HG03066 (cell line): ENCODE measurements around the gene PNPLA8.
A peak's percentile ranks its signal among the peaks of the same experiment; 100 is the strongest.
"Not testable (repeated sequence)": the region's sequence is repeated elsewhere in the genome, so short reads cannot be mapped to it uniquely, and the experiment has no call there.

Source experiments
- ATAC-seq: cut with Tn5 transposase; IDR thresholded peaks from one replicate; pipeline ENCODE4 v1.9.1; 2021; ENCODE audit warnings: low read depth; ENCODE audit not compliant: unreplicated experiment

The PNPLA8 gene

GRCh38 chr7:108525985-108526767 lies at the start of gene PNPLA8:
Gene PNPLA8 (minus strand): TSS chr7:108526135. CDS start chr7:108515491, 10,644 bp downstream.
- peak; percentile 91 for ATAC-seq

- no peak for ATAC-seq
Observed at GRCh38 chr7:108575156-108575555, 49.2 kb upstream of the PNPLA8 start.

DNA sequence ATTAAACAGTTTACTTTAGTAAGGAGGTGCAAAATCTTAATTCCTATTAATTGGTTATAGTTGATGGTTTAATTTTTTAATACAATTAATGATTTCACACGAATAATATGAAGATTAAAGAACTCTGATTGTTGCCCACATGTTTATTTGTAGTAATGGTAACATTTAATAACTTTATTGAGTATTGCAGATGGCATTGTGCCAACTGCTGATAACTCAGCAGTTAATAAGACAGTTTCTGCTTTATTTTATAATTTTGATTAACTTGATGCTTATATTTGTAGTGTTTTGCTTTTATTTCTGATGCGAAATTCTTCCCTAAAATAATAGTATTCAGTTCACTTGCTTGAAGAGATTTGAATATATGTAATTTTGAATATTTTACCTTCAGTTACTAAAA lies 46.5 kb upstream of the PNPLA8 start:
- no peak for ATAC-seq

DNA sequence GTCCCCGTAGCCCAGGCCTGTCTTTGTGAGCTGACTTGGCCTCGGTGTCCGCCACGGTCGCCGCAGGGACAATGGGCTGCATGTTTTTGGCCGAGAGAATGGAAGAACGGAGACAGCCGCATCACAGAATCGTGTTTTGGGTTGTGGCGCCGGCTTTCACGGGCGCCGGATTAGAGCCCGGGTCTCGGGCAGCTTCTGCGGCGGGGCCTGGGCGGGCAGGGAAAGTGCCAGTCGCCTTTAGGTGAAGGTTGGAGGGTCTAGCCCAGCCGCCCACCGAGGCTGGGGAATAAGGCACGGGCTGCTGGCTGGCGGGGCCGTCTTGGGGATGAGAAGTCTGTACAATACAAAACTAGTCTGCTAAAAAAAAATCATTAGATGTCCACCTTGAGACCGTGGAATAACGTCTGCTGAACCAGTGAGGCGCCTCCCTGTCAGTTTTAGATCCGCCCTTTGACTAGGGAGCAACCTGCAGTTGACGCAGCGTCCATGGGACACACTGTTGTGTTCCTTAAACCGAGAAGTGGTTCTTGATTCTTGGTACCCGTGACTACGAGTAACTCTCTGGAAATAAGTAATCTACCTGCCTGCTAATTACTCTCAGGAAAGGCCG lies 44.3 kb upstream of the PNPLA8 start:
- peak; percentile 26 for ATAC-seq

GRCh38 chr7:108569381-108570145 lies 43.6 kb upstream of the PNPLA8 start, which contains the start of the genes DNAJB9 and THAP5:
Gene DNAJB9 (plus strand): TSS chr7:108569874. CDS start chr7:108571727, 1,853 bp downstream.
Gene THAP5 (minus strand): TSS chr7:108569706. CDS start chr7:108569569, 137 bp downstream.
- ATAC-seq = peak; percentile 91

DNA sequence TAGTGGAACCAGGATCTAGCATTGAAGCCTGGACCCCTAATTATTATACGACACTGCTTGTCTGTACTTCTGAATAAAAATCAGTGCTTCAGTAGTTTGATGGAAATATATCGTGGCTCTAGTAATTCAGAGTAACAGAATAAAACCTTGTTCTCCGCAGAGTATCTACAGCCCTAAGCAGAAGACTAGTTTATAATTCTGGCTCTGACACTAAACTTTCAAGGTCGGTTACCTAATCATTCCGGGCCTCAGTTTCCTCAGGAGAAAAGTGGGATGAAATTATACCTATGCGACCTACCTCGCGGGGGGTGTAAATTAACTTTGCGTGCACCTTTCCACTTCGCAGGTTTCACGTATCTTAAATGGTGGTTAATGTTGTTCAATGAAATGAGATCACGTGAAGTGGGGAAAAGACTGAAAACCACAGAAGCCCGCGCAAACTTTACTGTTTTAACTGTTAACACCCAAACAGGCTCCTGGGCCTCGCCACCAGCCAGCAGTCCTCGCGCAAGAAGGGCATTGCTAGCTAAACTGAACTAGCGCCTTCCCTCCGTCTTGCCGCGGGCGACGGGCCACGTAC lies 43.0 kb upstream of the PNPLA8 start:
- ATAC-seq = no peak

- ATAC-seq = no peak
Observed at GRCh38 chr7:108565987-108566386, 40.1 kb upstream of the PNPLA8 start.

DNA sequence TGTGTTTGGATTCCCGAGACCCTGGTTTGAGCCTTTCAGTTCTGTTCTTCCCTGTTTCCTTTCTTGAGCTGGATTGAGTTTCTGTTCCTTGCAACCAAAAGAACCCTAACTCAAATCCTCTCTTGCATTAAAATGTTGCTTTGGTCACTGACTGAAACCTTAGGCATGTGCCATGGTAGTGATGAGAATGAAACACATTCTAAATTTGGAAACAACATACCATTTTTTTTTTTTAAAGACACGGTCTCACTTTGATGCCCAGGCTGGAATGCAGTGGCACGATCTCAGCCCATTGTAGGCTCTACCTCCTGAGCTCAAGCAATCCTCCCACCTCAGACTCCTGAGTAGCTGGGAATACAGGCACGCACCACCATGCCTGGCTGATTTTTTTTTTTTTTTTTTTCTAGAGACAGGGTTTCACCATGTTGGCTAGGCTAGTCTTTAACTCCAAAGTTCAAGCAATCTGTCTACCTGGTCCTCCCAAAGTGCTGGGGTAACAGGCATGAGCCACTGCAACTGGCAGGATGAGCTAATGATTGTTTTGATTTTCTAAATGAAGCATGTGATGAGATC lies 35.2 kb upstream of the PNPLA8 start:
- no peak for ATAC-seq

- no peak for ATAC-seq
Observed at GRCh38 chr7:108559253-108559652, 33.3 kb upstream of the PNPLA8 start.

GRCh38 chr7:108557617-108558016 lies 31.7 kb upstream of the PNPLA8 start:
- no peak for ATAC-seq

- ATAC-seq = no peak
Observed at GRCh38 chr7:108557191-108557590, 31.3 kb upstream of the PNPLA8 start.

DNA sequence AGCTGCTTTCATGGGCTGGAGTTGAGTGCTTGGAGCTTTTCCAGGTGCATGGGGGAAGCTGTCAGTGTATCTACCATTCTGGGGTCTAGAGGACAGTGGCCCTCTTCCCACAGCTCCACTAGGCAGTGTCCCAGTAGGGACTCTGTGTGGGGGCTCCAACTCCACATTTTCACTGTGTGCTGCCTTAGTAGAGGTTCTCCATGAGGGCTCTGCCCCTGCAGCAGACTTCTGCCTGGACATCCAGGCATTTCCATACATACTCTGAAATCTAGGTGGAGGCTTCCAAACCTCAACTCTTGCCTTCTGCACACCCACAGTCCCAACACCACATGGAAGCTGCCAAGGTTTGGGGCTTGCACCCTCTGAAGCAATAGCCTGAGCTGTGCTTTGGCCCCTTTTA lies 30.7 kb upstream of the PNPLA8 start:
- not testable (repeated sequence) for ATAC-seq

GRCh38 chr7:108548141-108548896 lies 22.4 kb upstream of the PNPLA8 start:
- not testable (repeated sequence) for ATAC-seq

DNA sequence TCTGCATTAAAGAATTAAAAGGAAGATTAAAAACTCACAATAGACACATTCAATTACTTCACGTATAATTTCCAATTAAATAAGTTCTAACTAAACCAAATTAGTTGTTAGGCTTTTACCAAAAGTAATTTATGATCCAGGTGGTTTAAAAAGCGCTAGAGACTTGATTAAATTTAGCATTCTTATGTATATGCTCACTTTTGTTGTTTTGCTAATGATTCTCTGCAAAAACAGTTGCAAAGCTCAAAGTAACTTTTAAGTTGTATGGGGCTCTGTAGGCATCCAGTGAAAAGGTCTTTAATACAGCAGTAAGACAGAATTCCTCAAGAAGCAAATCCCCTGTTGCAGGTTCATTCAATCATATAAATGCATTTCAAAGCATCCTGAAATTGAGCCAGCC lies 15.5 kb upstream of the PNPLA8 start:
- ATAC-seq = no peak

- not testable (repeated sequence) for ATAC-seq
Observed at GRCh38 chr7:108538685-108539084, 12.8 kb upstream of the PNPLA8 start.

- ATAC-seq = not testable (repeated sequence)
Observed at GRCh38 chr7:108538236-108538635, 12.3 kb upstream of the PNPLA8 start.

DNA sequence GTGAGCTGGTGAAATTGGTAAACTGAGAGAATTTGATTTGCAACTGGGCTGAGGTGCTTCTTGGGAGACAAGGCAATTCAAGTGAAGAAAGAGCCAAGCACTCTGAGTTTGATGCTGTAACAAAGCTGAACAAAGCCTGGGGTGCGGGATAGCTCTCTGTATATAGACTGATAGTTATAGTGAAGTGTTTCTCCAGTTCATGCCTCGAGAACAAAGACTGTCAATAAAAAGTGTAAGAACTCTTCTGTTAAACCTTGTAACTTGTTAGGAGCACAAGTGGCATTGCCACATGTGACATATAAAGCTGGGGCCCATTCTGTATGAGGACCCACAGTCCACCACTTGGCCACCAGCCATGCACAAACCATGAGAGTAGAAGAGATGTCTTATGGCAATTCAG lies 11.3 kb upstream of the PNPLA8 start:
- ATAC-seq = no peak

DNA sequence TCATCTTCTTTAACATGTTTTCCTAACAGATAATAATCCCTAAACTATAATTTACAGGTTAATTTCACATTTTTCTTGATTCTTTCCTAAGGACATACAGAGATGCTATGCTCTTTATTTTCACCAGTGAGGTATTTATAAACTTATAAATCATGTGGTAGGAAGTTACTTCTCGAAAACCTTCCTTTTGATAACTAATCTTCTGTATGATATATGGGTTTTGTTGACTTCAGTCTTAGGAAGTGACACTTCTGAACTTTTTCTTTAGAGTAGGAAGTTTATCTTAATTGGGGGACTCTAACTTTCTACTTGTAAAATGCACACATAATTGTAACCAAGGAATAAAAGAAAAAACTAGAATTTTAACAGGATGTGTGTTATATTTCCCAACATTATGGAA lies 9.8 kb upstream of the PNPLA8 start:
- no peak for ATAC-seq

GRCh38 chr7:108535257-108535656 lies 9.3 kb upstream of the PNPLA8 start:
- ATAC-seq = no peak

DNA sequence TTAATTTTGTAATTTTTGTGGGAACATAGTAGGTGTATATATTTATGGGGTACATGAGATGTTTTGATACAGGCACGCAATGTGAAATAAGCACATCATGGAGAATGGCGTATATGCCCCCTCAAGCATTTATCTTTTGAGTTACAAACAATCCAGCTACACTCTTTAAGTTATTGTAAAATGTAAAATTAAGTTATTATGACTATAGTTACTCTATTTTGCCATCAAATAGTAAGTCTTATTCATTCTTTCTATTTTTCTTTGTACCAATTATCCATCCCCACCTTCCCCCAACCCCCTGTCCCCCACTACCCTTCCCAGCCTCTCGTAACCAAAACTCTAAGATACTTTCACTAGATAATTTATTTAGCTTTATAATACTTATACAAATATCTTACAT lies 7.8 kb upstream of the PNPLA8 start:
- ATAC-seq = no peak
